ENCODE data around the gene GPRIN1. TPM values are rescaled to one million over a fixed set of nuclear protein-coding genes. Genes with fewer than 3 reads are reported as not detected.
A peak's percentile ranks its signal among the peaks of the same experiment; 100 is the strongest.

Gene GPRIN1
- polyA plus RNA-seq, 1 of the 3 experiments (the other 2 are of a cell fraction): 6.6 TPM

DNA sequence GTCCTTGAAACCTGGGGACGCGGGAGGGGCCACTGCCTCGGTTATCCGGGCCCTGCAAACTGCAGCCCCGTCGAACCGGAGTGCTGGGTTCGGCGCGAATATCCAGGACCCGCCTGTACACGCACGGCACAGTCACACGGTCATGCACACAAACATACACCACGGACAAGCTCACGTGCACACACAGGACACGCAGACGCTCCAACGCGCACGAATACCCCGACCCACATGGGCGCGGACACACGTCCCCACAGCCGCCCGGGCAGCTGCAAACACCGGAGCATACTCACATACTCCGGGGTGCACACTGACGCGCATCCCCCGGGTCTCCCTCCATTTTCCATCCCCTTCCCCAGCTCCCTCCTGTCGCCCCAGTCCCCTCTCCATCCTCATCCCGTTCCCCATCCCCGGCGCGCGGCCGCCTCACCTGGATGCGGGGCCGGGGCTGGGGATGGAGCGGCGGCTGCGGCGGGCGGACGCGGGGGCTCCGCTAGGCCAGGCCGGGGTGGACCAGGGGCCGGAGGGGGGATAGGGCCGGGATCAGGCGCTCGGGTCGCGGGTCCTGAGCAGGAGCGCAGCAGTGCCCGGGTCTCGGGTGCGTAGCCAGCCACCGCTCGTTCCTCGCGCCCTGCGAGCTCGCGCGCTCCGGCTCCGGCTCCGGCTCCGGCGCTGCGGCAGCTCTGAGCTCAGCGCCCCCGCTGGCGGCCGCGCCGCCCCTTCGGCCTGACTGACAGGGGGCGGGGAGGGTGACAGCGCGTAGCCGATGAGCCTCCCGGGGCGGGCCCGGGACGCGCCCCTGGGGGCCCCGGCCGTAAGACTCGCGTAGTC, 20.1 kb upstream of the GPRIN1 start, which contains the start of the genes EIF4E1B and SNCB:
TSS of gene EIF4E1B (plus strand) at position 823 of the 828 bp plus-strand sequence. CDS start 12,113 bp downstream, outside the sequence.
TSS of gene SNCB (minus strand) at position 682 of the 828 bp plus-strand sequence. CDS start 880 bp downstream, outside the sequence.
- TF ChIP-seq, protein P1, sequence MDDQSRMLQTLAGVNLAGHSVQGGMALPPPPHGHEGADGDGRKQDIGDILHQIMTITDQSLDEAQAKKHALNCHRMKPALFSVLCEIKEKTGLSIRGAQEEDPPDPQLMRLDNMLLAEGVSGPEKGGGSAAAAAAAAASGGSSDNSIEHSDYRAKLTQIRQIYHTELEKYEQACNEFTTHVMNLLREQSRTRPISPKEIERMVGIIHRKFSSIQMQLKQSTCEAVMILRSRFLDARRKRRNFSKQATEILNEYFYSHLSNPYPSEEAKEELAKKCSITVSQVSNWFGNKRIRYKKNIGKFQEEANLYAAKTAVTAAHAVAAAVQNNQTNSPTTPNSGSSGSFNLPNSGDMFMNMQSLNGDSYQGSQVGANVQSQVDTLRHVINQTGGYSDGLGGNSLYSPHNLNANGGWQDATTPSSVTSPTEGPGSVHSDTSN (IDR thresholded peaks at IDR 0.05): peak; percentile 92
- TF ChIP-seq POLR2AphosphoS5 (IDR thresholded peaks at IDR 0.05; ENCODE audit: low read depth, low read length) (no peak), CHD2 (IDR thresholded peaks at IDR 0.05; ENCODE audit: low read length, partially characterized antibody) (peak; percentile 26), MXI1 (IDR thresholded peaks at IDR 0.05; ENCODE audit: low read depth, low read length) (0 out of 2 replicates have a peak, but pooled peaks have one; percentile 8), RAD21 (IDR thresholded peaks at IDR 0.05; ENCODE audit: low read length) (no peak)
- TF ChIP-seq, protein P2, sequence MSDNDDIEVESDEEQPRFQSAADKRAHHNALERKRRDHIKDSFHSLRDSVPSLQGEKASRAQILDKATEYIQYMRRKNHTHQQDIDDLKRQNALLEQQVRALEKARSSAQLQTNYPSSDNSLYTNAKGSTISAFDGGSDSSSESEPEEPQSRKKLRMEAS (IDR thresholded peaks at IDR 0.05; ENCODE audit: low read depth): 0 out of 2 replicates have a peak, but pooled peaks have one; percentile 38
- TF ChIP-seq, protein P3, sequence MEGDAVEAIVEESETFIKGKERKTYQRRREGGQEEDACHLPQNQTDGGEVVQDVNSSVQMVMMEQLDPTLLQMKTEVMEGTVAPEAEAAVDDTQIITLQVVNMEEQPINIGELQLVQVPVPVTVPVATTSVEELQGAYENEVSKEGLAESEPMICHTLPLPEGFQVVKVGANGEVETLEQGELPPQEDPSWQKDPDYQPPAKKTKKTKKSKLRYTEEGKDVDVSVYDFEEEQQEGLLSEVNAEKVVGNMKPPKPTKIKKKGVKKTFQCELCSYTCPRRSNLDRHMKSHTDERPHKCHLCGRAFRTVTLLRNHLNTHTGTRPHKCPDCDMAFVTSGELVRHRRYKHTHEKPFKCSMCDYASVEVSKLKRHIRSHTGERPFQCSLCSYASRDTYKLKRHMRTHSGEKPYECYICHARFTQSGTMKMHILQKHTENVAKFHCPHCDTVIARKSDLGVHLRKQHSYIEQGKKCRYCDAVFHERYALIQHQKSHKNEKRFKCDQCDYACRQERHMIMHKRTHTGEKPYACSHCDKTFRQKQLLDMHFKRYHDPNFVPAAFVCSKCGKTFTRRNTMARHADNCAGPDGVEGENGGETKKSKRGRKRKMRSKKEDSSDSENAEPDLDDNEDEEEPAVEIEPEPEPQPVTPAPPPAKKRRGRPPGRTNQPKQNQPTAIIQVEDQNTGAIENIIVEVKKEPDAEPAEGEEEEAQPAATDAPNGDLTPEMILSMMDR (IDR thresholded peaks at IDR 0.05): peak; percentile 15
- H3F3A ChIP-seq (replicated peaks; ENCODE audit: insufficient read depth): no peaks in the 10 kb centered on the region
- peak within 1 kb of the TSS; percentile 90 for H3K4me2 ChIP-seq
- no peak within 1 kb of the TSS for H3K9ac ChIP-seq
- no peaks in the 10 kb centered on the region for H3K9me2 ChIP-seq
- H2AFZ ChIP-seq (ENCODE audit: low read depth): peak within 1 kb of the TSS; percentile 68; the same call in 1 of the 2 replicates
- no peak within 1 kb of the TSS for H3K27ac ChIP-seq (ENCODE audit: low read depth in 2 of 2, low read length in 1 of 2)
- H4K20me1 ChIP-seq (ENCODE audit: insufficient read depth): no peaks in the 10 kb centered on the region
- ChIA-PET CTCF (interaction anchor here (0.6 to 3.5 kb wide), 10 partner anchors 9 to 900 kb away, joined by 3 to 16 read pairs (median 6); partner anchors contain the start of genes CLTB, CPLX2, TSPAN17 and ZNF346), POLR2A (interaction anchor here (1.0 to 1.5 kb wide), 2 partner anchors 17 to 92 kb away, joined by 3 to 6 read pairs; partner anchors contain the start of gene TSPAN17)
- H3K36me3 ChIP-seq (replicated peaks in 1 of 2; ENCODE audit: control insufficient read depth in 1 of 2, insufficient read depth in 2 of 2, low read length in 1 of 2): no peaks in the 10 kb centered on the region
- peaks cover 38% of the 10 kb centered on the region; the same call in 1 of the 2 replicates for H3K27me3 ChIP-seq (ENCODE audit: insufficient read depth)
- peak within 1 kb of the TSS; percentile 40 to 59 for H3K4me3 ChIP-seq (ENCODE audit: low read depth in 2 of 2, low read length in 1 of 2)
- DNase-seq: peak; percentile 91
- H3K4me1 ChIP-seq (ENCODE audit: control insufficient read depth in 1 of 2, insufficient read depth in 2 of 2, low read depth in 1 of 2, low read length in 1 of 2): peaks cover 0 to 9% of the 10 kb centered on the region in 2 experiments; a peak in 1 of 4 replicates
- 1% methylated on average over 21 of the region's 94 CpGs for WGBS (ENCODE audit: low lambda C conversion rate)
- H3K79me2 ChIP-seq (ENCODE audit: insufficient read depth): no peaks in the 10 kb centered on the region
- no peaks in the 10 kb centered on the region for H3K9me3 ChIP-seq

DNA sequence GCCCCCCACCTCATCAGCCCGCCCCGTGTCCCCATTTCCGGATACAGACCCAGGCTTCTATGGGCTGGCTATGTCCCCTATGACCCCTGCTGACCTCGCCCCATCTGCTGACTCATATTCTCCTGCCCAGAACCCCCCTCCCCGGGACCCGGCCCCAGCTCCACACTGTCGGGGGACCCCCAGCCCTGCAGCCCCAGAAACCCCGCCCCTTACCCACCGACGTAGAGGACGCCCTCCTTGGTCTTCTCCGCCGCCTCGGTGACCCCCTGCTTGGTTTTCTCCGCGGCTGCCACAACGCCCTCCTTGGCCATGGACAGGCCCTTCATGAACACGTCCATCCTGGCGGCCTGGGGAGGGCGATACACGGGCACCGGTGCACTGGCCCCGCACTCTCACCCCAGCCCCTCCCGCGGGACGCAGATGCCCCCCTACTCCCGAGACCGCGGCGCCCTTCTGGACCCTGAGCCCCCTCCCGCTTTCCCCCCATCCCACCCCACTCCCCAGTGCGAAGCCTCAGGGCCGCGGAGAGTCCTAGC, 19.4 kb upstream of the GPRIN1 start:
- Histone ChIP-seq H3F3A (replicated peaks; ENCODE audit: insufficient read depth) (no peaks in the 10 kb centered on the region), H3K9ac (no peak overlapping the region), H3K79me2 (ENCODE audit: insufficient read depth) (no peaks in the 10 kb centered on the region), H3K4me3 (ENCODE audit: low read depth in 2 of 2, low read length in 1 of 2) (no peak overlapping the region; a peak in 1 of 4 replicates), H3K27ac (ENCODE audit: low read depth in 2 of 2, low read length in 1 of 2) (no peak overlapping the region), H3K4me2 (peak overlapping the region; percentile 90), H2AFZ (ENCODE audit: low read depth) (no peak overlapping the region), H3K4me1 (ENCODE audit: control insufficient read depth in 1 of 2, insufficient read depth in 2 of 2, low read depth in 1 of 2, low read length in 1 of 2) (peaks cover 0 to 9% of the 10 kb centered on the region in 2 experiments; a peak in 1 of 4 replicates), H3K27me3 (ENCODE audit: insufficient read depth) (peaks cover 38% of the 10 kb centered on the region; the same call in 1 of the 2 replicates), H3K9me3 (no peaks in the 10 kb centered on the region), H4K20me1 (ENCODE audit: insufficient read depth) (no peaks in the 10 kb centered on the region), H3K9me2 (no peaks in the 10 kb centered on the region), H3K36me3 (replicated peaks in 1 of 2; ENCODE audit: control insufficient read depth in 1 of 2, insufficient read depth in 2 of 2, low read length in 1 of 2) (no peaks in the 10 kb centered on the region)
- DNase-seq: peak; percentile 51
- 49% methylated on average over 26 of the region's 34 CpGs for WGBS (ENCODE audit: low lambda C conversion rate)
- ChIA-PET CTCF (interaction anchor here (0.6 to 3.5 kb wide), 9 partner anchors 8 to 758 kb away, joined by 3 to 16 read pairs (median 5); partner anchors contain the start of genes CPLX2 and TSPAN17), POLR2A (interaction anchor here (1.5 kb wide), 1 partner anchor 18 kb away, joined by 6 read pairs; the partner anchor contains the start of gene TSPAN17)
- TF ChIP-seq CHD2 (IDR thresholded peaks at IDR 0.05; ENCODE audit: low read length, partially characterized antibody) (no peak), NRF1 (IDR thresholded peaks at IDR 0.05; ENCODE audit: low read depth, low read length) (no peak), FOXJ3 (CRISPR knock-in tag; IDR thresholded peaks at IDR 0.05) (no peak), GABPA (IDR thresholded peaks at IDR 0.05; ENCODE audit: low read depth) (no peak), ELF1 (IDR thresholded peaks at IDR 0.05) (no peak)
- TF ChIP-seq, protein P4, sequence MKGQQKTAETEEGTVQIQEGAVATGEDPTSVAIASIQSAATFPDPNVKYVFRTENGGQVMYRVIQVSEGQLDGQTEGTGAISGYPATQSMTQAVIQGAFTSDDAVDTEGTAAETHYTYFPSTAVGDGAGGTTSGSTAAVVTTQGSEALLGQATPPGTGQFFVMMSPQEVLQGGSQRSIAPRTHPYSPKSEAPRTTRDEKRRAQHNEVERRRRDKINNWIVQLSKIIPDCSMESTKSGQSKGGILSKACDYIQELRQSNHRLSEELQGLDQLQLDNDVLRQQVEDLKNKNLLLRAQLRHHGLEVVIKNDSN (IDR thresholded peaks at IDR 0.05; ENCODE audit: borderline replicate concordance, low read depth): no peak
- TF ChIP-seq, protein P1 (IDR thresholded peaks at IDR 0.05): no peak
- TF ChIP-seq, protein P5, sequence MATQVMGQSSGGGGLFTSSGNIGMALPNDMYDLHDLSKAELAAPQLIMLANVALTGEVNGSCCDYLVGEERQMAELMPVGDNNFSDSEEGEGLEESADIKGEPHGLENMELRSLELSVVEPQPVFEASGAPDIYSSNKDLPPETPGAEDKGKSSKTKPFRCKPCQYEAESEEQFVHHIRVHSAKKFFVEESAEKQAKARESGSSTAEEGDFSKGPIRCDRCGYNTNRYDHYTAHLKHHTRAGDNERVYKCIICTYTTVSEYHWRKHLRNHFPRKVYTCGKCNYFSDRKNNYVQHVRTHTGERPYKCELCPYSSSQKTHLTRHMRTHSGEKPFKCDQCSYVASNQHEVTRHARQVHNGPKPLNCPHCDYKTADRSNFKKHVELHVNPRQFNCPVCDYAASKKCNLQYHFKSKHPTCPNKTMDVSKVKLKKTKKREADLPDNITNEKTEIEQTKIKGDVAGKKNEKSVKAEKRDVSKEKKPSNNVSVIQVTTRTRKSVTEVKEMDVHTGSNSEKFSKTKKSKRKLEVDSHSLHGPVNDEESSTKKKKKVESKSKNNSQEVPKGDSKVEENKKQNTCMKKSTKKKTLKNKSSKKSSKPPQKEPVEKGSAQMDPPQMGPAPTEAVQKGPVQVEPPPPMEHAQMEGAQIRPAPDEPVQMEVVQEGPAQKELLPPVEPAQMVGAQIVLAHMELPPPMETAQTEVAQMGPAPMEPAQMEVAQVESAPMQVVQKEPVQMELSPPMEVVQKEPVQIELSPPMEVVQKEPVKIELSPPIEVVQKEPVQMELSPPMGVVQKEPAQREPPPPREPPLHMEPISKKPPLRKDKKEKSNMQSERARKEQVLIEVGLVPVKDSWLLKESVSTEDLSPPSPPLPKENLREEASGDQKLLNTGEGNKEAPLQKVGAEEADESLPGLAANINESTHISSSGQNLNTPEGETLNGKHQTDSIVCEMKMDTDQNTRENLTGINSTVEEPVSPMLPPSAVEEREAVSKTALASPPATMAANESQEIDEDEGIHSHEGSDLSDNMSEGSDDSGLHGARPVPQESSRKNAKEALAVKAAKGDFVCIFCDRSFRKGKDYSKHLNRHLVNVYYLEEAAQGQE (IDR thresholded peaks at IDR 0.05; ENCODE audit: low read depth, low read length): no peak
